ENCODE data around the gene RNF224. TPM values are rescaled to one million over a fixed set of nuclear protein-coding genes. Genes with fewer than 3 reads are reported as not detected.
"Not testable (repeated sequence)": the region's sequence is repeated elsewhere in the genome, so short reads cannot be mapped to it uniquely, and the experiment has no call there.

The RNF224 gene
- polyA plus RNA-seq, 1 donor (not counting 4 experiments of a cell fraction or from before 2014, with no cell fraction given) = not detected

GRCh38 chr9:137241490-137242268 lies 14.4 kb downstream of the RNF224 start:
- Histone ChIP-seq H3K4me3 (ENCODE audit: control insufficient read depth in 2 of 3, extremely low read depth in 1 of 3, insufficient read depth in 2 of 3, low read depth in 1 of 3, low read length in 3 of 3) (peak overlapping the region; percentile 90 to 94 (median 93)), H3K4me1 (ENCODE audit: control insufficient read depth, extremely low read depth, insufficient read depth, low read length) (peaks cover 30% of the 10 kb centered on the region), H3K36me3 (ENCODE audit: control insufficient read depth in 2 of 2, extremely low read depth in 1 of 2, insufficient read depth in 2 of 2, low read length in 2 of 2) (peaks cover 11 to 26% of the 10 kb centered on the region in 2 experiments), H3K9ac (ENCODE audit: control insufficient read depth, extremely low read depth, insufficient read depth, low read length) (peak overlapping the region; percentile 89), H3K9me3 (ENCODE audit: control insufficient read depth, low read depth, low read length) (no peaks in the 10 kb centered on the region), H3K9me1 (ENCODE audit: control insufficient read depth, extremely low read depth, insufficient read depth, low read length) (peaks cover 3% of the 10 kb centered on the region), H2AFZ (ENCODE audit: control insufficient read depth, low read length) (no peak overlapping the region), H3K79me2 (ENCODE audit: control insufficient read depth, insufficient read depth, low read length) (peaks cover 33% of the 10 kb centered on the region), H3K27me3 (ENCODE audit: control insufficient read depth, extremely low read depth, insufficient read depth, low read length) (no peaks in the 10 kb centered on the region), H3K27ac (ENCODE audit: control insufficient read depth, insufficient read depth, low read length) (peak overlapping the region; percentile 78), H3K4me2 (ENCODE audit: control insufficient read depth, extremely low read depth, insufficient read depth, low read depth, low read length) (peak overlapping the region; percentile 84), H4K20me1 (ENCODE audit: control insufficient read depth, extremely low read depth, insufficient read depth, low read length) (peaks cover 28% of the 10 kb centered on the region)
- dilution Hi-C loops (cut with MboI; ENCODE audit: extremely low pct_ligation_motif_present, low sequenced_read_pairs) = no loop called here
- FAIRE-seq (no peak), DNase-seq (ENCODE audit: low read depth, low spot score) (no peak)
- no peak for TF ChIP-seq CTCF (optimal IDR thresholded peaks at IDR 0.05 in 1 of 3, IDR thresholded peaks at IDR 0.05 in 1 of 3, conservative IDR thresholded peaks at IDR 0.05 in 1 of 3; ENCODE audit: extremely low read depth in 1 of 3, insufficient read depth in 2 of 3, low read length in 3 of 3)
- TF ChIP-seq EZH2 (IDR thresholded peaks at IDR 0.05; ENCODE audit: low read length) = no peak

- dilution Hi-C loops (cut with MboI; ENCODE audit: extremely low pct_ligation_motif_present, low sequenced_read_pairs) = no loop called here
- FAIRE-seq (peak; percentile 63), DNase-seq (ENCODE audit: low read depth, low spot score) (no peak)
- H3K4me3 ChIP-seq (ENCODE audit: control insufficient read depth in 2 of 3, extremely low read depth in 1 of 3, insufficient read depth in 2 of 3, low read depth in 1 of 3, low read length in 3 of 3) = peak overlapping the region; percentile 90 to 94 (median 93)
- H3K36me3 ChIP-seq (ENCODE audit: control insufficient read depth in 2 of 2, extremely low read depth in 1 of 2, insufficient read depth in 2 of 2, low read length in 2 of 2) = peaks cover 11 to 26% of the 10 kb centered on the region in 2 experiments
- no peak overlapping the region for H2AFZ ChIP-seq (ENCODE audit: control insufficient read depth, low read length)
- H3K4me1 ChIP-seq (ENCODE audit: control insufficient read depth, extremely low read depth, insufficient read depth, low read length) = peaks cover 30% of the 10 kb centered on the region
- H3K79me2 ChIP-seq (ENCODE audit: control insufficient read depth, insufficient read depth, low read length) = peaks cover 33% of the 10 kb centered on the region
- peak overlapping the region; percentile 78 for H3K27ac ChIP-seq (ENCODE audit: control insufficient read depth, insufficient read depth, low read length)
- H3K9me3 ChIP-seq (ENCODE audit: control insufficient read depth, low read depth, low read length) = no peaks in the 10 kb centered on the region
- no peaks in the 10 kb centered on the region for H3K27me3 ChIP-seq (ENCODE audit: control insufficient read depth, extremely low read depth, insufficient read depth, low read length)
- H3K9ac ChIP-seq (ENCODE audit: control insufficient read depth, extremely low read depth, insufficient read depth, low read length) = peak overlapping the region; percentile 89
- H3K4me2 ChIP-seq (ENCODE audit: control insufficient read depth, extremely low read depth, insufficient read depth, low read depth, low read length) = peak overlapping the region; percentile 84
- H3K9me1 ChIP-seq (ENCODE audit: control insufficient read depth, extremely low read depth, insufficient read depth, low read length) = peaks cover 3% of the 10 kb centered on the region
- peaks cover 28% of the 10 kb centered on the region for H4K20me1 ChIP-seq (ENCODE audit: control insufficient read depth, extremely low read depth, insufficient read depth, low read length)
- TF ChIP-seq EZH2 (IDR thresholded peaks at IDR 0.05; ENCODE audit: low read length) (no peak), CTCF (optimal IDR thresholded peaks at IDR 0.05 in 1 of 3, IDR thresholded peaks at IDR 0.05 in 1 of 3, conservative IDR thresholded peaks at IDR 0.05 in 1 of 3; ENCODE audit: extremely low read depth in 1 of 3, insufficient read depth in 2 of 3, low read length in 3 of 3) (no peak)
These were observed 15.2 kb downstream of the RNF224 start for GRCh38 chr9:137242269-137243203.

- H3K9me1 ChIP-seq (ENCODE audit: control insufficient read depth, extremely low read depth, insufficient read depth, low read length); FAIRE-seq; DNase-seq (ENCODE audit: low read depth, low spot score); H2AFZ ChIP-seq (ENCODE audit: control insufficient read depth, low read length); H3K9ac ChIP-seq (ENCODE audit: control insufficient read depth, extremely low read depth, insufficient read depth, low read length); H3K9me3 ChIP-seq (ENCODE audit: control insufficient read depth, low read depth, low read length); dilution Hi-C loops (cut with MboI; ENCODE audit: extremely low pct_ligation_motif_present, low sequenced_read_pairs); H3K27ac ChIP-seq (ENCODE audit: control insufficient read depth, insufficient read depth, low read length); H3K27me3 ChIP-seq (ENCODE audit: control insufficient read depth, extremely low read depth, insufficient read depth, low read length): not testable (repeated sequence)
- Histone ChIP-seq H3K4me2 (ENCODE audit: control insufficient read depth, extremely low read depth, insufficient read depth, low read depth, low read length) (peak overlapping the region; percentile 84), H3K79me2 (ENCODE audit: control insufficient read depth, insufficient read depth, low read length) (peaks cover 33% of the 10 kb centered on the region), H3K4me1 (ENCODE audit: control insufficient read depth, extremely low read depth, insufficient read depth, low read length) (peaks cover 30% of the 10 kb centered on the region), H3K36me3 (ENCODE audit: control insufficient read depth in 2 of 2, extremely low read depth in 1 of 2, insufficient read depth in 2 of 2, low read length in 2 of 2) (peaks cover 11 to 25% of the 10 kb centered on the region in 2 experiments), H4K20me1 (ENCODE audit: control insufficient read depth, extremely low read depth, insufficient read depth, low read length) (peaks cover 28% of the 10 kb centered on the region), H3K4me3 (ENCODE audit: control insufficient read depth in 2 of 3, extremely low read depth in 1 of 3, insufficient read depth in 2 of 3, low read depth in 1 of 3, low read length in 3 of 3) (peak overlapping the region in 2 of 3 experiments; percentile 2 to 43)
These were observed 15.9 kb downstream of the RNF224 start for GRCh38 chr9:137243266-137243625.
